ENCODE data around the gene SPATA31C1.

- TF ChIP-seq, protein P1, sequence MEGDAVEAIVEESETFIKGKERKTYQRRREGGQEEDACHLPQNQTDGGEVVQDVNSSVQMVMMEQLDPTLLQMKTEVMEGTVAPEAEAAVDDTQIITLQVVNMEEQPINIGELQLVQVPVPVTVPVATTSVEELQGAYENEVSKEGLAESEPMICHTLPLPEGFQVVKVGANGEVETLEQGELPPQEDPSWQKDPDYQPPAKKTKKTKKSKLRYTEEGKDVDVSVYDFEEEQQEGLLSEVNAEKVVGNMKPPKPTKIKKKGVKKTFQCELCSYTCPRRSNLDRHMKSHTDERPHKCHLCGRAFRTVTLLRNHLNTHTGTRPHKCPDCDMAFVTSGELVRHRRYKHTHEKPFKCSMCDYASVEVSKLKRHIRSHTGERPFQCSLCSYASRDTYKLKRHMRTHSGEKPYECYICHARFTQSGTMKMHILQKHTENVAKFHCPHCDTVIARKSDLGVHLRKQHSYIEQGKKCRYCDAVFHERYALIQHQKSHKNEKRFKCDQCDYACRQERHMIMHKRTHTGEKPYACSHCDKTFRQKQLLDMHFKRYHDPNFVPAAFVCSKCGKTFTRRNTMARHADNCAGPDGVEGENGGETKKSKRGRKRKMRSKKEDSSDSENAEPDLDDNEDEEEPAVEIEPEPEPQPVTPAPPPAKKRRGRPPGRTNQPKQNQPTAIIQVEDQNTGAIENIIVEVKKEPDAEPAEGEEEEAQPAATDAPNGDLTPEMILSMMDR (IDR thresholded peaks at IDR 0.05): no peak
- TF ChIP-seq POLR2A (IDR thresholded peaks at IDR 0.05): no peak
Observed at GRCh38 chr9:87887661-87888480, 29.9 kb upstream of the SPATA31C1 start.
